CD1c-positive myeloid dendritic cell (primary cell): ENCODE data around the gene SPATA24.
"Not testable (repeated sequence)": the region's sequence is repeated elsewhere in the genome, so short reads cannot be mapped to it uniquely, and the experiment has no call there.

Experiments used
- DNase-seq: peaks from one replicate; pipeline ENCODE4 v3.0.0-alpha.2; 2016; ENCODE audit errors: extremely low spot score

Gene SPATA24

DNA sequence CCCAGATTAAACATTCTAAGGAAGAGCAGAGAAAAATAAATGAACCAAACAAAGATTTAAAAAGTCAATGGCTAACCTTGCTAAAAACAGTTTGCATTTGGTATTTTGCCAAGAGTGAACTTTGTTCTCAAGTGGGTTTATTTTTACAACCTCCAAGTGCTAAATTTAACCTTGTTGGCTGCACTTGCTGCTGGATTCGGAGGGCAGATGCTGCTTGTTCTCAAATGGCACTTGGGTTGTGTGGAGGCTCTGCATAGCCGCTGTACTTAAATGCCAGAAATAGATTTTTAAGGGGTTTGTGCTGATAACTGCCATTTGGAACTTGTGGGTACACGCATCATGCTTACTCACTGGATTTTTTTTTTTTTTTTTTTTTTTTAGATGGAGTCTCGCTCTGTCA is 13.3 kb upstream of the SPATA24 start:
- no peak for DNase-seq

DNA sequence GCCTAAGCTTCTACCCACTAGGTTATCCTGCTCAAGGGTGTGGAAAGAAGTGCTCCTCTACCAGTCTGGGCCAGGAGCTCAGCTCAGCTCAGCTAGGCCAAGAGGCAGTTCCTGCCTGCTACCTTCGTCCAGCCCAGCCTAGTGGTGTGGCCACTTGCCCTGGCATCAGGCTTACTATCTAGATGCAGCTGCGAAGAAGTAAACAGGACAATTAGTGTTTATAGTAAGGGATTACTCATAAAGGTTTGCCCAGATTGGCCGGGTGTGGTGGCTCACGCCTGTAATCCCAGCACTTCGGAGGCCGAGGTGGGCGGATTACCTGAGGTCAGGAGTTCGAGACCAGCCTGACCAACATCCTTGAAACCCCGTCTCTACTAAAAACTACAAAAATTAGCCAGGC is 12.8 kb upstream of the SPATA24 start:
- DNase-seq = no peak

DNA sequence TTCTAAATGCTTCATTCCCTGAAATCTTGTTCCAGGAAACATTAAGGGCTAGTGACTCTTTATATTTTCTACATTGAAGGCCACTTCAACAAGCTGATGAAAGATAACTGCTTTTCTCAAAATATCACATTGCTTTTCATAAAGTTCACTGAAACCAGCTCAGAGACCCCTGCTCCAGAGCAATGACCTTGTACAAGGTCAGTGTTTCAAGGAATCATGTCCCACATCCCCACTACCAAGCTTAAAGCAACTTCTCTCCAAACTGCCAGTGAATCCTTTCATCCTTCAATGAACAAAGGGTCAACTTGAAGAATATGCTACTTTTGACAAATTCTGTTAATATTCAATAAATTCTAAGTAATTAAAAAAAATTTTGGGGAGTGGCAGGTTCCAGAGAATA is 12.0 kb upstream of the SPATA24 start:
- no peak for DNase-seq

DNA sequence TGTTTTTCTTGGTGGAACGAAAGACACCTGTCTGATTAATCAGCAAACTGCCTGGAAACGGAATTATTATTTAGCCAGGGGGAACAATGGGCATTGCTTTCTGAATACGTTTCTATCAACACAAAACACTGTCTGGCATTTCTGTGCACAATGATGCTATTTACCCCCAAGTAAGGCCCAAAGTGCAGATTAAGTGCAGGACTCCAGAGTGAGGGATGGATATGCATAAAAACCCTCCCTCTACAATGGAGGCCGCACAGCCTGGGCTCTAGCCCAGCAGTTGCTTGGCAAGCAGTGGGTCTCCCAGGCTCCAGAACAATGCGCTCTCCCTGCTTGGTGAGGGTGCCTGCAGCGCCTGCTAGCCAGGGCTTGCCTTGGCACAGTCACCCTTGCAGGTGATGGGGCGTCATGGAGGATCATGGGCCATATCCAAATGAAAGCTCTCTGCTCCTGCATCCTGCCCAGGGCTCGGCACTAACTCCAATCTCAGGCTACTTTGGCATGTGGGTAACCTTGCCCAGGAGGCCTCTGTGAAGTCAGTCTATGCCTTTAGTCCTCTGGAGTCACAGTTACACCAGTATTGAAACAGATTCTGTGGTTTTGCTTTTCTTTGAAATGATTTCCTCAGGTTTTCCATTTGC is 11.5 kb upstream of the SPATA24 start:
- no peak for DNase-seq

DNA sequence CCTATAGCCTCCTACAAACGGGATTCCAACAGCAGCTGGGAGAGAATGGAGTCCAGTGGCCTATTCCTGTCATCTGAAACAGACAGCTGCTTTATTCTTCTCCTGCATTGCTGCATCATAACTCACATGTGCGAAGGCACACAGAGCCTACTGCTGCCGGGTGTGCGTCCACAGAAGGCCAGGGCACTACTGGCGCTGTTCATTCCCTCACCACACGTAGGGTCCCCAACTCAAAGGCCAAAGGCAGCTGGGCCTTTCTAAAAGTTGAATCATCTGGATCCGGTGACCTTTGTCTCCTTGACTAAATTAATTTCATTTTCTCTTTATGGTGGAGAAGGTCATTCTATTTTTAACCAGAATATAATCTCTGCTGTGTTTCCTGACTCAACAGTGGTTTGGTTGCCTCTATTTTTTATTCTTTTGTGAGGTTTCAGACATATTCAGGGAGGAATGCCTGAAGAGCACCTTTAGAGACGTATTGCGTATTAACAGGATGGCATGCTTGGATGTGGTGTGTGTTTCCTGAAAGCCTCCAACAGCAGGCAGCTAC is 10.8 kb upstream of the SPATA24 start:
- no peak for DNase-seq

DNA sequence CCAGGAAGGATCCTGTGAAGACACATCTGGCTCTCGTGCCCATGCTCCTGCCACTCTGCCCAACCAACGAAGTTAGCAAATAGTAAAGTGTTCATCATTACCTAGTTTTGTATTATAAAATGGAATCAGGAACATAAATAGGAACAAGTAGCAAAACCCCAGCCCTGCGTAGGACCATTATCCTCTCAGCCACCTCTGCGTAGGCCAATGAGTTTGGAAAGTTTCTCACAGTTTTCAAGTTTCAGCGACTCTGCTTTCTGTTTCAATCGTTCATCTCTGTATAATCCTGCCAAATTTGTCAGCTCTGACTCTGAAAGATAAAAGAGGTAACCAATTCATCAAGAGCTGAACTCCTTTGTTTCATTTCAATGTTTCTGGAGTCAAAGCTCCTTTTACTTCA is 10.1 kb upstream of the SPATA24 start:
- no peak for DNase-seq

DNA sequence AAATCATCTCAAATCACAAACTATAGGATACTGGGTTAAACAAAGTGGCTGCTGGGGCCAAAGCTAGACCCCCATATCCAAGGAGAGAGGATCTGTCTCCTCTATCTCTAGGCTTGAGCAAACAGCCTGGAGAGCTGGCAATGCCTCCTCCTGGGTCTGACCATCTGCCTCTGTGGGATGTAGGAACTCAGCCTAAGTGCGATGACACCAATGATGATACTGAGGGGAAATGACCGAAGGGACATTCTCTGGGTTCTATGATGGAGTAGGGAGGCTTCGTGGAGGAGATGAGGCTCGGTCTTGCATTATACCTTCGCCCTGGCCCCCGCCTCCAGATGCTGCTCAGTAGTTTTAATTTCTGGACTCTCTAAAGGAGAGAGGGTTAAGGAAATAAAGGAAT is 9.3 kb upstream of the SPATA24 start:
- no peak for DNase-seq

DNA sequence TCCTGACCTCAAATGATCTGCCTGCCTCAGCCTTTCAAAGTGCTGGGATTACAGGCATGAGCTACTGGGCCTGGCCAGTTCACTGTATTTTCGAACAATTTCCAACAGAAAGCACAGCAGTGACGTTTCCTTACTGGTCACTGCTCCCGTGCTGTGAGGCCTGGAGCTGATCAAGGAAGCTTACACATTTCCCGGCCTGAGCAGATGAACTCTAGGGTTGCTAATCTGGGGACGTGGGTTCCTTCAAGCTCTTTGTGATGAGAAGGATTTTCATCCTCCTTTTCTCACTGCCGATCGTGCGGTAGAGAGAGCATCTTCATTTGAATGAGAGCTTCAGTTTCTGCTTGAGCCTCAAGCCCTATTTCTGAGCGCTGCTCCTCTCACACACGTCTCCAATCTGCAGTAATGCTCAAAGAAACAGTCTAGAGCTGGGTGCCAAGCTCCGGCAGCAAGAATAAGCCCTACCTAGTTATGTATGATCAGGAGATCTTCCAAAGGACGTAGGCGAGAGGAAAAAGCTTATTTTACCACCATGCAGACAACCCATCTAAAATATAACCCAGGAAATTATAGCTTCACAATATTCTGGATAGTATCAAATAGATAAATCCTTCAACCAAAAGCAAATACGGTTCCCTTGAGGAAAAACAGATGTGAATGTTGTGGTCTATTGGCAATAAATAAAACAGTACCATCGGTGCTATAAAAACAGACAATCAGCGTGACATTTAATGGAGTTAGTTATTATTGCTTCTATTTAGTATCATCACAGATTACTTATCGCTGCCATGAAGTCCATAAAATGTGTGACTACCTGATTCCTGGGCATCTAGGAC is 7.3 kb upstream of the SPATA24 start:
- no peak for DNase-seq

DNA sequence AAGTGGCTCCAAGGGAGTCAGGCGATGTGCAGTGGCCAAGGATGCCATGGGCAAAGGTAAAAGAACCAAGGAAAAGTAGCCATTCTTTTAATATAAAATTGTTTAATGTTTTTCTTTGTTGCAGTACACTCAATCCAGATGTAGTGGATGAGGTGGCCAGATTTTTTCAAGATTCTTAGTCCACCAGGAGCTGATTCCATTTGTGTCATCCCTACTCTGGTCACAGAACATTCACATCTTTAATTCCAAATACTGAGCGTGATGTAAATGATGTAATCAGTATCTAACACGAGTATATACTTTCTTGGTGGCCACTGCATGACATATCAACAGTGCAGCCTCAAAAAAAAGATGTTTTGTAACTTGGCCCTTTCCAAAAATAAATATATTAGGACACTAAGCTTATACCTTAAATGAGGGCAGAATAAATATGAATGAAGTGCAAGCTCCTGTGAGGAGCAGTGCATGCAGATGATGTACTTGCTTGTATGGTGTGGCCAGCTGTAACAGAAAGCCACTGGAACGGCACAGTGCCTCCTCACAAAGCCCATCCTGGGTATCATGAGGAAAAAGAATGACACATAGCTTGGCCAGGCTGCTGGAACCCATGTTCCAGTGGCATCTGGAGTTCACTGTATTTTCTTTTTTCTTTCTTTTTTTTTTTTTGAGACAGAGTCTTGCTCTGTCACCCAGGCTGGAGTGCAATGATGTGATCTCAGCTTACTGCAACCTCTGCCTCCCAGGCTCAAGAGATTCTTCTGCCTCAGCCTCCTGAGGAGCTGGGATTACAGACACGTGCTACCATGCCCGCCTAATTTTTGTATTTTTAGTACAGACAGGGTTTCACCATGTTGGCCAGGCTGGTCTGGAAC is 6.5 kb upstream of the SPATA24 start:
- no peak for DNase-seq

DNA sequence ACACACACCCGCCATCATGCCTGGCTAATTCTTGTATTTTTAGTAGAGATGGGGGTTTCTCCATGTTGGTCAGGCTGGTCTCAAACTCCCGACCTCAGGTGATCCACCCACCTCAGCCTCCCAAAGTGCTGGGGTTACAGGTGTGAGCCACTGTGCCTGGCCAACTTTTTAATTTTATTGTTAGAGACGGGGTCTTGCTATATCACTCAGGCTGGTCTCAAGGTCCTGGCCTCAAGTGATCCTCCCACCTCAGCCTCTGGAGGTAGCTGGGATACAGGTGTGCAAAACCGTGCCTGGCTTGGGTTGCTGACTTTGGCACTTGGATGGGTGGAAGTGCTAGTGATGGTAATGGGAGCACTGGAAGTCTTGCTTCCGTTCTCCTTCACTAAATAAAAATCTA is 5.2 kb upstream of the SPATA24 start:
- DNase-seq = not testable (repeated sequence)

DNA sequence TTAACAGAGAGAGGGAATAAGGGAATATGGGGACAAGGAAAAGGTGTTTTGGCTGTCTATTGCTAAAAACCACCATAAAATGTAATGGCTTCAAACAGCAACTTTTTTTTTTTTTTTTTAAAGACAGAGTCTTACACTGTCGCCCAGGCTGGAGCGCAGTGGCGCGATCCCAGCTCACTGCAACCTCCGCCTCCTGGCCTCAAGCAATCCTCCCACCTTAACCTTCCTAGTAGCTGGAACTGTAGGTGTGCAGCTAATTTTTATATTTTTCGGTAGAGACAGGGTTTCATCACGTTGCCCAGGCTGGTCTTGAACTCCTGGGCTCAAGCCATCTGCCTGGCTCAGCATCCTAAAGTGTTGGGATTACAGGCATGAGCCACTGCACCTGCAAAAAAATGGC is 4.3 kb upstream of the SPATA24 start:
- DNase-seq = no peak

DNA sequence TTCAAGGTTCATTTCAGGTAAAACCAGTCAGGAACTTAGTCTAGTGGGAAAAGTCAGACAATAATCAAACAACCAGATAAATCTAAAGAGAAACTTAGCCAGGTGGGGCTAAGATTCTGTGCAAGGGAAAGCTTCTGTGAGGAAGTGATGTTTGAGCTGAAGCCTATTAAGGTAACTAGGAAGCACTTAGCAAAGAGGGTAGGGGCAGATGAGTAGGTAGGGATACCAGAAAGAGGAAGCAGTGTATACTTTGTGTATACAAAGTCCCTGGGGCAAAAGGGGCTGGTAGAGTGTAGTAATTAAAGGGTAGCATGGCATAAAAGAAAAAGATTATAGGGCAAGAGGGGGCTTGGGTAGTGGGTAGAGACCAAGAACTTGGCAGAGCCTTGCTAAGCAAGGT is 3.6 kb upstream of the SPATA24 start:
- no peak for DNase-seq

DNA sequence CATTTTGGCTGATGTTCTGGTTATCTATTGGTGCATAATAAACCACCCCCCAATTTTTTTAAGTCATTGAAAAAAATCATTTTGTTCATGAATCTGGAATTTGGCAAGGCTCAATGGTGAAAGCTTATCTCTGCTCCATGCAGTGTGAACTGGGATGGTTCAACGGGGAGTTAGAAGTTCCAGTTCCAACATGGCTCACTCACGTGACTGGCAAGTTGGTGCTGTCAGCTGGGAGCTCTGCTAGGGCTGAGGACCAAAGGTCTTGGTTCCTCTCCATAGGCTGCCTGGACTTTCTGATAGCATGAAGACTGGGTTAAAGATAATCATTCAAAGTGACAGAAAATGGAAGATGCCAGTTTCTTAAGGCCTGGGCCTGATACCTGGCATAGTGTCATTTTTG is 3.1 kb upstream of the SPATA24 start:
- no peak for DNase-seq

DNA sequence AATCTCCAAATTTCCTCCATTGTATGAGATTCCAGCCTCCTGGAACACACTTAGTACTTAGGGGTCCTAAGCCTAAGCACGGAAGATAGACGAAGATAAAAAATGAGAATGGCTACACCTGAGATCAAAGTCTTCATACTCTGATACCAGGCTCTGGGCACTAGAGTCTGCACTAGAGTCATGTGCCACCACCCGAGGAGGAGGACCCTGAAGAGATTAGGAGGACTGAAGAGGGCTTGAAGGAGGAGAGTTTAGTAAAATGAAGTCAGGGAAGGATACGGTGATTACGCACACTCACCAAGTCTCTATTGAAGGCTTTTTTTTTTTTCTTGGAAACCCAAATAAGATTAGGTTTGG is 573 bp upstream of the SPATA24 start:
- no peak for DNase-seq

DNA sequence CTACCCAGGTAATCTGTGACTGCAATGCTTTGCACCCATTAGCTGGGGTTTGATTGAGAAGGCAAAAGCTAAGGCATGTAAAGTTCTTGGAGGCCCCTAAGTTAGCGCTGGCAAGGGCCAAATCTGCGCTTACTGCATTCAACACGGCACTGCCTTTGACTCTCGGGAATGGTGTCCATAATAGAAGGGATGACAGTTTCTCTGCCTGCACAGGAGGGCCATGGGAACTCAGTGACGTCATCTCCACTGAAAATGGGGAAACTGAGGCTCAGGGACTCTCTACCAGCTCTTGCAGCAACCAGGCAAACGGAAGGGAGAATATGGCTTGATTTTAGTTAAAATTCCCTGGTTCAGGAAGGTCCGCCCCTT is 487 bp downstream of the SPATA24 start:
- no peak for DNase-seq

DNA sequence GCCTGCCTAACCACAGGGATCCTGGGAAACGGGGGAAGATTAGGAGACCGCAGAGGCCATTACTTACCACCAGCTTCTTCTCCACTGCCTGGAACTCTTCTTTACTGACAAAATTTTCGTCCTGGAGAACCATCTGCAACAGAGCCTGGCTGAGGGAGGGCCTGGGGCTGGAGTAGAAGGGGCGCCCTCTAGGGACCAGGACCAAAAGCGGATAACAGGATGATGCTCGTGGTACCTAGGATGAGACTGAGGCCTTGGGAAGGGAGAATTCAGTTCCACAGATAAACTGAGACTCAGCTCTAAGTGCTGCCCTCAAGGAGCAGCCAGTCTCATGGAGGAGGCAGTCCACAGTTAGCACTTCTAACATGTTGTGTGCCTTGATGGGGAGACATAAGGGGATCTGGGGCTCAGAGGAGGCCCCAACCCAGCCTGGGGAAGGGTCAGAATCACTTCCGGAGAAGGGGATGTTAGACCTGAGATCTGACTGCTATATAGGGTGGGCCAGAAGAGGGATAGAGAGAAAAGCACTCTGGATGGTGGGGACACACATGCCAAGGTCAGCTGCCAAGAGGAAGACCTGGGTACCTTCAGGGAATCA is 1.2 kb downstream of the SPATA24 start:
- peak; percentile 29 for DNase-seq

DNA sequence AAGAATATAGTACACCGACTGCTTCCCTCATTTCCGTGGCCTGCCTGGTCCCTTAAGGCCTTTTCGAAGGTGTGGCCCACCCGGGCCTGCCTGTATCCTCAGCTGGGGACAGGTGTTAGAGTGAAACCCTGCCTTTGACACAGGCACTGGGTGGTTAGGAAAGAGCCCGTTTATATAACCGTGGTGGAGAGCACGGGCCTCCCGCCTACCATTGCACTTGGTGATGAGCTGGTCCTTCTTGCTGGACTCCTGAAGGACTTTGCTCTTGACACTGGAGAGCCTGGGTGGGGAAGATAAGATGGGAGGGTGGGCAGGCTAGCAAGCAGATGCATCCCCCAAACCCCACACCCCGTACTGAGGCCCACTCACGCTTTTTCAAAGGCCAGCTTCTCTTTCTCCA is 2.3 kb downstream of the SPATA24 start:
- no peak for DNase-seq

DNA sequence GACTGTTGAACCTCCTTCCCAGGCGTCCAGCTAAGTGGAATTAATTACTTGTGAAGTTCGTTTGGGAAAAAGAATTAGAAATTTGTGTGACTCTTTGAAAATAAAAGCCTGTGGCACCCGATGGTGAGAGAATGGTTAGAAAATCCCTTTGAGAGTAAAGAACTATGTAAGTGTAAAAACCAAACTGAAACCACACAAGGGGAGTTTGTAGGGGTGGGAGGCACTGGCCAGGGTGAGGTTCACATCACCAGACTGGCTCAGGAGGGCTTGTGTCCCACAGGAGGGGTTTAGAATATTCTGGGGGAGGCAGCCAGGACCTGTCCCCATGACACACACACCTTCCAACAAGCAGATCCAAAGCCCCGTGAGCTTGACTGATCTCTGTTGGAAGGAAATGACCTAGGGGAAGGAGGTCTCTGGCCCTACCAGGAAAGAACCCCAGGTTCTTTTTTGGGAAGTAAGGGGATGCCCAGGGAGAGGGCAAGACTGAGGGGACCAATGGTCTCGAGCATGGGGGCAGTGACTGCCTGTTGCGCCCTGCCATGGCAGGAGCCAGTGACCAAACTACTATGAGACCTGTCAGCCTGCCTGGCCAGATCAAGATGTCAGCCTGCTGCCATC is 4.3 kb downstream of the SPATA24 start:
- DNase-seq = no peak

DNA sequence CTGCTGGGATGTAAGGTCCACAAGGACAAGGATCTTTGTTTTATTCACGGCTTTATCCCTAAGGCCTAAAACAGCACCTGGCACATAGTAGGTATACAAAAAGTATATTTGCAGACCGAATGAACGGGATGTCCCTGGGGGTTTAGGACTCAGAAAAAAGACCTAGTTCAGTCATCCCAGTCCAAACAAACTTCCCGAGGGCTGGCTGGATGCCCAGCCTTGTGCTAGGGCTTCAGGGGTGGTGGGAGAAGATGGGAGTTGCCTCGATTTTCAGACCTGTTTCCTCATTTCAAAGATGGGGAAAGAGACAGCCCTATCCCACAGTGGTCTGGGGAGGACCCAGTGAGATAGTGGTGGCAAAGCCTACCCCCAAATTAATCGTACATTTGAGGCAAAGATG is 6.0 kb downstream of the SPATA24 start:
- no peak for DNase-seq

DNA sequence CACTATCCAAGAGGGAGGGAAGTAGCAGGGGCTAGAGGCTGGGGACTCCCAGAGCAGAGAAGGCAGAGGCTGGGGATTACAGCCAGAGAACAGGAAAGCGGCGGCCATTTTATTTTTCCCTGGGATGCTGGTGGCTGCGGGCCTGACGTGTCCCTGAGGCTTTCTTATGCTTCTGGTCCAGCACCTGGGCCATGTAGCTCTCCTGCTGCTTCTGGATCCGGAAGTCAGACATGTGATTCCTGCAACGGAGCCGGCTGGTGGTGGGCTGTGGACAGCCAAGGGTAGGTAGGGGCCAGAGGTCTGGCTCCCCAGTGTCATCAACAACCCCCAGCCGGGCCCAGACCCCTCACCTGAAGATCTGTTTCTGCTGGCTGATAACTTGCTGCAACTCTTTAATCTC is 7.2 kb downstream of the SPATA24 start:
- DNase-seq = no peak

DNA sequence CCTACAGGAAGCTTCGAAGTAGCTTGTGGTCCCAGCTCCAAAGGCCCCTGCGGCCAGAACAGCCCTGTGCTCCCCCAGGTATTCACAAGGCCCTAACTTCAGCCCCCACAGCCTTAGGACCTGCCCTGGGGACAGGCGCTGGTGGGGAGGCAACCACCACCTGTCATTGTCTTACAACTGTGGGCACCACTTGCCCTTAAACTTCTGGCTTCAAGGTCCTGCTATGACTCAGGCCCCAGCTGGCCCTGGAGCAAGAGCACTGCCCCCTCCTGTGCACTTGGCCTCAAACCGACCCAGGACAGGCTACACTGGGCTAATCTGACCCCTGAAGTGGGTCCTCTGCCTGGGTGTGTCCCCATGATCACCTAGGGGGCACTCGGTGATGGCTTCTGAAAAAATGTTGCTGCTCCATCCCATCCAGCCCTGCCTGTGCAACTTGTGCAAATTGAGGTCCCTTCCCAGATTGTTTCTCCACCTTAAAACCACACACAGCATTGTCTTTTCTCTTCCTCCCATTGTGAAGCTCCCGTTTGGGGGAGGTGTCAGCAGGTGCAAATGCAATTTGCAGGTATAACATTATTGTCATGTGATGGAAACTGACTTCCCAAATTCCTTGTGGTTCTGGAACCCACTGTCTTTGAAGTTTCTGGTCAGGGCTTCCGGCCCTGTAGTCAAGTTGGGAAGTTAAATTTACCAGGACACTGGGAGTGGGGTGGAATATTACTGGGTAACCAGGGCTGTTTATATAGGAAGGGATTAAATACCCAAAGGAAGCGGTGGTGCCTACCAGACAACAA is 7.8 kb downstream of the SPATA24 start:
- DNase-seq = no peak
